SK-N-SH (cell line): Measurements from ENCODE around the gene SPINT1. TPM values are rescaled to one million over a fixed set of nuclear protein-coding genes. Genes with fewer than 3 reads are reported as not detected.

Experiments used
- CTCF ChIA-PET: fragments of 300-600, 350-600 bp; formaldehyde crosslinking; extraction: SDS; loops from one replicate; lab custom pipeline; 2021; lab: Yijun Ruan, JAX
- POLR2A ChIA-PET: fragments of 350-600 bp; sonication (Branson Sonifier 250); formaldehyde crosslinking; extraction: SDS; loops from one replicate; lab custom pipeline; 2020; ENCODE audit warnings: antibody characterized with exemption, inconsistent platforms; lab: Yijun Ruan, JAX
- DNase-seq: peaks from one replicate; pipeline ENCODE4 v3.0.0; 2012
- H2AFZ ChIP-seq: fragments of 200-600 bp; sonication (generic); 2 replicates; pipeline ENCODE4 v1.8.1; 2016; ENCODE audit warnings: antibody characterized with exemption, mild to moderate bottlenecking, low read depth
- H3F3A ChIP-seq: fragments of 200-600 bp; sonication (generic); replicated peaks from 2 replicates; pipeline ENCODE3; 2016; ENCODE audit warnings: antibody characterized with exemption, mild to moderate bottlenecking; ENCODE audit not compliant: insufficient read depth
- H3K27ac ChIP-seq, 2 experiments: fragments of 200-500 bp in 1 of 2; fragments of 200-600 bp in 1 of 2; sonication (Bioruptor generic) in 1 of 2; sonication (generic), shearing (Covaris generic) in 1 of 2; 2 replicates each; pipeline versions ENCODE4 v1.5.1 to v1.6.1; 2014 to 2016; ENCODE audit warnings: low read depth in 2 of 2, inconsistent platforms in 1 of 2, low read length in 1 of 2, mild to moderate bottlenecking in 1 of 2, mixed read lengths in 1 of 2
- H3K27me3 ChIP-seq: fragments of 200-600 bp; sonication (generic), shearing (Covaris generic); 2 replicates; pipeline ENCODE4 v1.6.1; 2016; ENCODE audit warnings: mixed run types; ENCODE audit not compliant: insufficient read depth
- H3K36me3 ChIP-seq, 2 experiments: fragments of 200-500 bp in 1 of 2; fragments of 200-600 bp in 1 of 2; sonication (Bioruptor generic) in 1 of 2; sonication (generic) in 1 of 2; replicated peaks in 1 of 2; 2 replicates each; pipeline versions ENCODE3 to v1.5.1; 2014 to 2016; ENCODE audit warnings: low read length in 1 of 2, mild to moderate bottlenecking in 1 of 2; ENCODE audit not compliant: insufficient read depth in 2 of 2, control insufficient read depth in 1 of 2
- H3K4me1 ChIP-seq, 2 experiments: fragments of 200-500 bp in 1 of 2; fragments of 200-600 bp in 1 of 2; sonication (Bioruptor generic) in 1 of 2; sonication (generic), shearing (Covaris generic) in 1 of 2; 2 replicates each; pipeline versions ENCODE4 v1.5.1 to v1.6.1; 2014 to 2016; ENCODE audit warnings: low read depth in 1 of 2, low read length in 1 of 2, mixed run types in 1 of 2; ENCODE audit not compliant: insufficient read depth in 2 of 2, control insufficient read depth in 1 of 2
- H3K4me2 ChIP-seq: fragments of 200-600 bp; sonication (generic), shearing (Covaris generic); 2 replicates; pipeline ENCODE4 v1.6.1; 2017; ENCODE audit warnings: mixed run types
- H3K4me3 ChIP-seq, 2 experiments: fragments of 200-500 bp in 1 of 2; fragments of 200-600 bp in 1 of 2; sonication (Bioruptor generic) in 1 of 2; sonication (generic), shearing (Covaris generic) in 1 of 2; 2 replicates each; pipeline versions ENCODE4 v1.5.1 to v1.8.1; 2014 to 2016; ENCODE audit warnings: low read depth in 2 of 2, inconsistent platforms in 1 of 2, low read length in 1 of 2, mild to moderate bottlenecking in 1 of 2, mixed read lengths in 1 of 2, moderate library complexity in 1 of 2
- H3K79me2 ChIP-seq: fragments of 200-600 bp; sonication (generic); 2 replicates; pipeline ENCODE4 v1.8.1; 2017; ENCODE audit warnings: mild to moderate bottlenecking; ENCODE audit not compliant: insufficient read depth
- H3K9ac ChIP-seq: fragments of 200-600 bp; sonication (generic); 2 replicates; pipeline ENCODE4 v1.6.1; 2017; ENCODE audit warnings: mixed run types
- H3K9me2 ChIP-seq: fragments of 200-600 bp; sonication (generic); 2 replicates; pipeline ENCODE4 v1.6.1; 2017; ENCODE audit warnings: mixed run types
- H3K9me3 ChIP-seq: fragments of 200-600 bp; sonication (generic); 2 replicates; pipeline ENCODE4 v1.6.1; 2017; ENCODE audit warnings: mixed run types, mild to moderate bottlenecking, moderate library complexity
- H4K20me1 ChIP-seq: fragments of 200-600 bp; sonication (generic); 2 replicates; pipeline ENCODE4 v1.6.1; 2017; ENCODE audit warnings: mild to moderate bottlenecking, mixed run types; ENCODE audit not compliant: insufficient read depth
- FOXJ3 ChIP-seq: sonication (generic); formaldehyde crosslinking; IDR thresholded peaks from 2 replicates; pipeline ENCODE4 v1.5.1; 2020; ENCODE audit warnings: mild to moderate bottlenecking, missing genetic modification reagents
- FOXM1 ChIP-seq: IDR thresholded peaks from 2 replicates; pipeline ENCODE4 v1.4.0; 2012; ENCODE audit warnings: low read depth, mild to moderate bottlenecking
- MAX ChIP-seq: IDR thresholded peaks from 2 replicates; pipeline ENCODE4 v1.4.0; 2012; ENCODE audit warnings: low read depth
- MXI1 ChIP-seq: IDR thresholded peaks from 2 replicates; pipeline ENCODE4 v1.6.1; 2012; ENCODE audit warnings: mild to moderate bottlenecking, low read depth, low read length, improper control_type of control experiment
- NFIC ChIP-seq: IDR thresholded peaks from 2 replicates; pipeline ENCODE4 v1.4.0; 2012; ENCODE audit warnings: borderline replicate concordance
- PBX3 ChIP-seq: IDR thresholded peaks from 2 replicates; pipeline ENCODE4; 2012
- SIN3A ChIP-seq: IDR thresholded peaks from 2 replicates; pipeline ENCODE4 v1.6.1; 2012; ENCODE audit warnings: low read depth, mild to moderate bottlenecking, low read length, moderate library complexity, borderline replicate concordance
- SMC3 ChIP-seq: IDR thresholded peaks from 2 replicates; pipeline ENCODE4 v1.6.1; 2012; ENCODE audit warnings: low read depth, low read length, improper control_type of control experiment
- TAF1 ChIP-seq: IDR thresholded peaks from 2 replicates; pipeline ENCODE4 v1.6.1; 2012; ENCODE audit warnings: low read depth, mild to moderate bottlenecking, low read length, moderate library complexity, borderline replicate concordance
- TCF12 ChIP-seq: IDR thresholded peaks from 2 replicates; pipeline ENCODE4 v1.4.0; 2012
- TEAD4 ChIP-seq: IDR thresholded peaks from 2 replicates; pipeline ENCODE4 v1.4.0; 2012; ENCODE audit warnings: mild to moderate bottlenecking, borderline replicate concordance; ENCODE audit not compliant: insufficient read depth
- YY1 ChIP-seq: IDR thresholded peaks from 2 replicates; pipeline ENCODE4 v1.4.0; 2012; ENCODE audit warnings: low read depth, mild to moderate bottlenecking
- ZBTB33 ChIP-seq: IDR thresholded peaks from 2 replicates; pipeline ENCODE4 v1.4.0; 2012; ENCODE audit warnings: low read depth, borderline replicate concordance
- WGBS: methylation state at CpG from one replicate; pipeline ENCODE4 v1.1.6; 2017; ENCODE audit warnings: low lambda C conversion rate; 5-methylcytosine and 5-hydroxymethylcytosine counted together
- polyA plus RNA-seq, 3 experiments: library from polyadenylated mRNA; depleted of rRNA; stranded (reverse); fragments of >200 nt; gene quantifications; 2 replicates each; pipeline ENCODE4 v1.2.3, GENCODE V29; 2012
- TF ChIP-seq, protein P1 (sequence below): fragments of 150-350 bp; IDR thresholded peaks from 2 replicates; pipeline ENCODE4 v1.6.1; 2017; ENCODE audit warnings: antibody characterized with exemption, low read length, low read depth, borderline replicate concordance

Gene SPINT1
- polyA plus RNA-seq, 1 of the 3 experiments (the other 2 are of a cell fraction): 2.0 TPM

GRCh38 chr15:40892447-40893012 is 48.7 kb downstream of the SPINT1 start:
- Histone ChIP-seq H2AFZ (no peak overlapping the region), H4K20me1 (peaks cover 6% of the 10 kb centered on the region; the same call in 1 of the 2 replicates), H3K4me3 (no peak overlapping the region), H3F3A (peaks cover 10% of the 10 kb centered on the region), H3K27me3 (no peaks in the 10 kb centered on the region), H3K9me2 (no peaks in the 10 kb centered on the region), H3K9ac (no peak overlapping the region), H3K36me3 (peaks cover 6 to 9% of the 10 kb centered on the region in 2 experiments), H3K27ac (no peak overlapping the region), H3K79me2 (peaks cover 29% of the 10 kb centered on the region), H3K4me2 (no peak overlapping the region)
- no peak for DNase-seq
- CTCF ChIA-PET: interaction anchor here (0.6 to 23.8 kb wide), 29 partner anchors 8 to 304 kb away, joined by 3 to 675 read pairs (median 5); partner anchors contain the start of genes DLL4, DNAJC17, RHOV and SPINT1
- TF ChIP-seq MAX: no peak
- TF ChIP-seq NFIC: no peak
- TF ChIP-seq YY1: no peak
- no peak for TF ChIP-seq FOXJ3
- TF ChIP-seq PBX3: no peak
- TF ChIP-seq MXI1: no peak
- TF ChIP-seq, protein P1, sequence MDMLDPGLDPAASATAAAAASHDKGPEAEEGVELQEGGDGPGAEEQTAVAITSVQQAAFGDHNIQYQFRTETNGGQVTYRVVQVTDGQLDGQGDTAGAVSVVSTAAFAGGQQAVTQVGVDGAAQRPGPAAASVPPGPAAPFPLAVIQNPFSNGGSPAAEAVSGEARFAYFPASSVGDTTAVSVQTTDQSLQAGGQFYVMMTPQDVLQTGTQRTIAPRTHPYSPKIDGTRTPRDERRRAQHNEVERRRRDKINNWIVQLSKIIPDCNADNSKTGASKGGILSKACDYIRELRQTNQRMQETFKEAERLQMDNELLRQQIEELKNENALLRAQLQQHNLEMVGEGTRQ: no peak
- TF ChIP-seq FOXM1: no peak
- TF ChIP-seq SMC3: no peak
- no peak for TF ChIP-seq SIN3A
- no peak for TF ChIP-seq TEAD4
- no peak for TF ChIP-seq TCF12
- TF ChIP-seq ZBTB33: no peak
- TF ChIP-seq TAF1: no peak
- TF ChIP-seq, all 33 proteins: peak for 0
- POLR2A ChIA-PET: interaction anchor here (1.1 to 1.4 kb wide), 2 partner anchors 19 to 34 kb away, joined by 7 to 12 read pairs; partner anchors contain the start of gene RHOV
- no peaks in the 10 kb centered on the region for H3K9me3 ChIP-seq
- H3K4me1 ChIP-seq: peaks cover 0 to 14% of the 10 kb centered on the region in 2 experiments; a peak in 1 of 4 replicates
- 83% methylated on average over 1 of the region's 2 CpGs for WGBS
